Effector CD4-positive, alpha-beta T cell (primary cell): Measurements from ENCODE around the gene PDE1C.

Source experiments
- DNase-seq: peaks from one replicate; pipeline ENCODE4 v3.0.0-alpha.2; 2020

Gene PDE1C

DNA sequence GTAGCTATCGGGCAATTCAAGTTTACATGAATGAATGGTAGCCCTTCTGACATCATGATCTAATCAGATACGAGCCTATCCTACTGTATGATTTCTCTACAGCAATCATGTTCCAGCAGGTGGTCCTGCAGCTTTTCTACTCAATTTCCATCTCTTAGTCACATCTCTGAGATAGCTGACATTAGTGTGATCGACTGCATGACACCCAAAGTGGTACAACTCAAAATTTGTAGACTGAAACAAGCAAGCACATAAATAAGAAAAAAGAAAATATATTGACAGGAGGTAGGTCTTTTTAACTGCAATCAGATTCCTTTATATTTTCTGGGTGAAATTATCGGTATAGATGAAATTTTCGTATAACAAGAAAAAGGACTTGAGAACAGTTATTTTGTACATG is 251.2 kb downstream of the PDE1C start:
- DNase-seq, result no peak

DNA sequence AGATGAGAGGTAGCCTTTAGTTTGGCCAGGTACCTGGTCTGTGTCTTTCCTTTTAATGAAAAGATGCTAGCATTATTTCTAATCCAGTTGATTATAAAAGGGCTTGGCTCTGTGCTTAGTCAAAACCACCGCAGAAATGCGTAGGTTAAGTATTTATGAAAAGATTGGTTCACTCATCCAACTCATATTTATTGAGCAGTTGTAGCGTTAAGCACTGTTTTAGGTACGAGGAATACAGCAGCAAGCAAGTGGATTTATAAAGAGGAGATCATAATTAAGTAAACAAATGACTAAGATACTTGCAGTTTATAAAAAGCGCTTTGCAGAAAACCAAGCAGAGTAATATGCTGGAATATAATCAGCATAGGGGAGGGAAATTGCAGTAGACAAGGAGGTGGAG is 253.4 kb downstream of the PDE1C start:
- DNase-seq, result no peak

DNA sequence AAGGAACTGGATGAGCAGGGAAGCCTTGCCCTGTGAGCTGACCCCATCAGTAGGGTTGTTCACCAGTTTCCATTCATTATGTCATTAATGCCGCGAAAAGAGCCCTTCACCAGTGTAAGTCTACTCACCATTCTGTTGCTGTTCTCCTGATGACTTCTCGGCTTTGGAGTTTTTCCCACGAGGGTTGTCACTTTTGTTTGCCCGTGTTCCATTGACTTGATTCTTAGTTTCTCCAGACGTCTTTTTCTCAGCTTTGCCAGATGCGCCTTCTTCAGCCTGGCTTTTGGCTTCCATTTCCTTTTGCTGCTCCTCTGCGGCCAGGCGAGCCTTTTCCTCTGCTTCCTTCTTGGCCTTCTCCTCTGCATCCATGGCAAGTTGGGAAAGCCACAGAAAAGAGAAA is 254.4 kb downstream of the PDE1C start:
- no peak for DNase-seq

DNA sequence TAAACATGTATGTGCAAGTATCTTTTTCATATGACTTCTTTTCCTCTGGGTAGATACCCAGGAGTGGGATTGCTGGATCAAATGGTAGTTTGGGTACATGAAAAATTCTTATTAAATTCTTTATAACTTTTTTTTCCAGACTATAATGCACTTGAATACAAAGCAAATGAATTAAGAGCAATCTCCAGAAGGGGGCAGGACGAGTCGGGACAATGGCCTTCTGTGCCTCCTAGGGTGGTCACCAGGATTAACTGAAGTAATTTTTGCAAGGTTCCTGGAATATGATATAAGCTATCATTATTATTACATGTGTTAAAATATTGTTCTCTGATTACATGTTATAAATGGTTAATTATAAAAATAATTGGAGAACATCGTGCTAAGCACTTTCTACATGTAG is 256.0 kb downstream of the PDE1C start:
- DNase-seq, result no peak

DNA sequence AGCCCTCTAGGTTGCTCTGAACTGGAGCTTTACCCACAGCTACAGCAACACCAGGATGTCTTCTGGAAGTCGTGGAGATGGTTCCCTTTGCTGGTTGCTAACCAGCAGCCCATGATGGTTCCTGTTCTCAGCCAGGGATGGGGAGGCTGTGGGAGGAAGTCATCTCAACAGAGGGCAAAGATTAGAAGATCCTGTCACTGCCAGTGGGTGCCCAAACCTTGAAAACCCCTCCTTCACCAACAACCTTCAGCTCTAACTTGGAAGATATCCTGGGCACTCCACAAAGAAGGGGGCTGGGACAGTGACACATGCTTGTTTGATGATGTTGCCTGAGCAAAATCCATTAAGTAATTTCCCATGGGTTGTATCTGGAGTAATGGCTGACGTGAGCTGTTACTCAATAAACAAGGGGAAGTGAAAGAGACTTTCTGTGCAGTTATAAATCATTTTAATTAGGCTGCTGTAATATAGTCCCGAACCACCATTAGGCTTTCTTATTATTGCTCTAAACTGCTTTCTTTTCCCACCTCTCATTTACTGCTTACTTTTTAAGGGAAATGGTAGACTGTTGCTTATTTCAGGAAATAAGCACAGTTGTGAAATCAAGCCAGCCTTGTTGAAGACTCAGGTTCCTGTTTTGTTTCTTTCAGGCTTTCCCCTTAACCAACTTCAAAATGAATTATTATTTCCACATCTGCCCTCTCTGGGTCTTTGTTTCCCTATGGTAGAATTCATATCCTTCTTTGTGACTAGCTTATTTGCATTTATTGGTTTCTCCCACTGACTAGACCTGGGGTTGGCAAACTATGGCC is 258.4 kb downstream of the PDE1C start:
- no peak for DNase-seq

DNA sequence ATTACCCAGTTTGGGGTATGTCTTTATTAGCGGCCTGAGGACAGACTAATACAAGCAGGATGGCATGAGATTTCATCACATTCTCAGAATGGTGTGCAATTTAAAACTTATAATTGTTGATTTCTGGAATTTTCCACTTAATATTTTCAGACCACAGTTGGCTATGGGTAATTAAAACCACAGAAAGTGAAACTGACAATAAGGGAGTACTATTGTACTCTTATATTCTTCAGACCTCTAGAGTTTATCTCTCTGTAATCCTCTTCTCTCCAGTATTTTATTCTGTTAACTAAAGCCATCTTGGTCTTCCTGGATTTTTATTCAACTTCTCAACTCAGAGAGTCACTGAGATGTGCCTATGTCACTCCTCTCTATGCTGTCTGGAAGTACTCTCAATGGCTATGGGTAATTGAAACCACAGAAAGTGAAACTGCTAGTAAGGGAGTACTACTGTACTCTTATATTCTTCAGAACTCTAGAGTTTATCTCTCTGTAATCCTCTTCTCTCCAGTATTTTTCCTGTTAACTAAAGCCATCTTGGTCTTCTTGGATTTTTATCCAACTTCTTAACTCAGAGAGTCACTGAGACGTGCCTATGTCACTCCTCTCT is 264.9 kb downstream of the PDE1C start:
- DNase-seq, result no peak

DNA sequence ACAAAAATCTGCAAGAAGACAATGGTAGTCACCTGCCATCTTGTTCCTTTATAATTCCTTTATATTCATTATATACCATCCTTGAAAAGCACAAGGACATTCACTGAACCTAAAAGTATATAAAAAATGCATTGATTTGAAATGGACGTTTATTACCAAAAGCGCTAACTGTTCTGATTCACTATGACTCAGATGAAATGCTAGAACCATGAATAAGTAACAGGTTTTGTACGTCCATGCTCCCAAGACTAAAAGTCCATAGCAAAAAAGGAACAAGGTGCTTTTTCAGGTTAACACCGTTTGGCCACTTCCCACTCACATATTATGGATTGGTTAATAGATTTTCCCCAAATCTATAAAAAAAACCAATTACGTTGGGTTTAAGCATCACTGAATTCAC is 273.8 kb downstream of the PDE1C start:
- no peak for DNase-seq

DNA sequence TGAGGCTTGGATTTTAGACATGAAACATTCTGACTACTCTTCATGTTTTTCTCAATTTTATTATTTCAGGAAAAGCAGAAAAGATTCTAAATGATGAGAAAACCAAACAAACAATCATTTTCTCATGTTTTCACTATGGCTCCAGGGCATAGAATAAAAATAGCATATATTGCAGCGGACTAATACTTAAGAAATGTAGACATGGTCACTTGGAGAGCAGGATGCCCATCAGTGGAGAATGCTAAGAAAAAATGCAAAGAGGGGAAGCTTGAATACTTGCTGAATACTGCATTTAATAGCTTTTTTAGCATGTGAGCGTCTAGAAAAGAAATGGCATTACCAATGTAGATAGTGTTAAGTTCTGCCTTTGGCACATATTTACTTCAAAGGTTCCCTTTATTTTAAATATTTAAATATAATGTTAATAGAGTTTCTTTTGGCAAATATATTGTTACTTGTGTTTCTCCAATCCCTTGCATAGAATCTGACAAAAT is 275.3 kb downstream of the PDE1C start:
- DNase-seq, result no peak

DNA sequence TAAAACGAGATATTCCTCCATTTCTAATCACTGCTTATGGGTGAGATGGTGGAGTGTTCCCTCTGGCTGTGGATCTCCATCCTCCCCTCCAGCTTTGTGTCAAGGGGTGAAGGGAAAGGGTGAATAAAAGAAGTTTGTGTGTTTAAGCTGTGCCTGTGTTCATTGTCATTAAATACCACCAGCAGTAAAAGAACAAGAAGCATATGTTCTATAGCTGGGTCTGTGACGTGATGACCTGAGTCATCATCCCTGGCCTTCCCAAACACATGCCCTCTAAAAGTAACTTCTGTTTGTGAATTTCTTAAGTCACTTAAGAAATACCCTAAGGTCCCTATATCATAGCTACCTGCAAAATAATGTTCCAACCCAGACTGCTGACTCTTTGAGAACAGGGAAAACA is 278.3 kb downstream of the PDE1C start:
- DNase-seq, result no peak

DNA sequence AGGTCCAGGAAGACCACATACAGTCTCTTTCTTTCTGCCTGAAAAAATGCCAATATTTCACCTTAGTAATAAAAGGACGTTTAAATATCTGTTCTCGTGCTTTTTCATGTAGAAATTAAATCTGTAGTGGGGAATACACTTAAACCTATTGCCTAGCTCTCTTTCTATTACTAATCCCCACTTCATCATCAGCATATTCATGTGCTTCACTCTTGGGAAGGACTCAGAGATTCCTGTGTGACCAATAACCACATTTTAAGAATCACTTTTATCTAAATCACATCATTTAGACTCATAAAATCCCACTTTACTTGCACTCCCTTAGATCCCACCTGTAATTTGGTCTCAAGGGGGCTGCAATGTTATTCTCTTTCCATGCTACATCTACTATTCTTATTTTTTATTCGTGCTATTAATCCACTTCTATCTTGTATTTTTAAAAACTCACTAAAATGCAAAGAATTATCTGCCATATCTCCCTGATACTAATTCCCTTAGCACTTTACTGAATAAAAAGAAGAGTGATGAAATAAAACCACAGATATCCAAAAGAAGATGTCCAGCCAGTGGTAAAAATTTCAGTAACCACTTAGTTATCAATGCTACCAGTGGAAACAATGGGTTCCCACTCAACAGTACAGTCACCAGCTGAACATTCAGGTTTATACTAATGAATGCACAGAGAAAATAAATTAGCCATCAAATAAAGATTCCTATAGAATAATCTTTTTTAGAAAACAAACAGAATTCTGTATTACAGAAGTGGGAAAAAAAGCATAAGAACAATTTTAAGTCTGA is 281.1 kb downstream of the PDE1C start:
- DNase-seq, result no peak

DNA sequence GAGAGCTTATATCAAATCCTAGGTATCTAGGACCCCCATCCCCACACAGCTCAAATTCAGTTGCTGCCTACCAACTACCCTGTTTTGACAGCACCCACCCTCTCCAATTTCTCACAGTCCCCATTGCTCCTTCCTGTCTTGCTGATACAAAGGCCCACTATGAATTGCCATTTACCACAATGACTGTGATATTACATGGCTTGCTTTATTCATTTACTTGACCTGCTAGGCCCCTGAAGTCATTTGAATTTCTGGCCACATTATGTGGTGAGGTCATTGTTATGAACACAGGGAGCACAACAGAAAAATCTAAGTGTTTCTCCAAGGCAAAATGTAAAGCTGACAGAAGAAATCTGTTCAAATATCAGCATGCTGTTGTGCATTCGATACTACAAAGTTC is 281.8 kb downstream of the PDE1C start:
- DNase-seq, result no peak

DNA sequence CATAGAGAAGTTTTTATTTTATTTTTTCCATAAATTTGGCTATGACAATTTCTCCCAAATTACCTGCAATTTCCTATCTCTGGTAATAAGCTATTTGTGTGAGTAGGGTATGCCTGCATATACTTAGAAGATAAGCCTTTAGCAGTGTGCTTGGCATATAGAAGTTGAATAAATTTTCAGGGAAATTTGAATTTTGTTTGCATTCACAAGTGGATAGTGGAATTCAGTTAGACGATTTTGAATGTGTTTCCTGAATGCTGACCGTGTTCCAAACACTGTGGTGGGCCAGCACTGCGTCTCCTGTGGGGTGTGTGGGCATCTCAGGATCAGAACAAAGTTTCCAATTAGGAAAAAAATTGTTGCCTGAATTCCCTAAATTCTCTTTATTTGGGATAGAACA is 283.9 kb downstream of the PDE1C start:
- no peak for DNase-seq

DNA sequence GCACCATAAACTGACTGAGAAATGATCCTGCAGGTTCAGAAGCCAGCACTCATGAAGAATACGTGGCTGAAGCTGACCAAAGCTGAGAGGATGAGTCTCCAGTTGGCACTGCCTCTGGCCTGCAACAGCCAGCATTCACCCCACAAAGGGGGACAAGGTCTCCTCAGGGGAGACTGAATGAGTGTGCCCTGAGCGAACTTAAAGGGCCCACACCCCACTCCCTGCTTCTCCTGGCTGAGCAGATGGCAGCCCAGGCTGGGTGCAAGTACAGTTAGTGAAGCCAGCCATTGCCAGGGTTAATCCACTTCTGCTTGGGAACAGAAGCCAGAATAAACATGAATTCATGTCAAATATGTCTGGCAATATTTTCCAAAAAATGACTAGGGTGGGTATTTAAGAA is 285.1 kb downstream of the PDE1C start:
- no peak for DNase-seq

DNA sequence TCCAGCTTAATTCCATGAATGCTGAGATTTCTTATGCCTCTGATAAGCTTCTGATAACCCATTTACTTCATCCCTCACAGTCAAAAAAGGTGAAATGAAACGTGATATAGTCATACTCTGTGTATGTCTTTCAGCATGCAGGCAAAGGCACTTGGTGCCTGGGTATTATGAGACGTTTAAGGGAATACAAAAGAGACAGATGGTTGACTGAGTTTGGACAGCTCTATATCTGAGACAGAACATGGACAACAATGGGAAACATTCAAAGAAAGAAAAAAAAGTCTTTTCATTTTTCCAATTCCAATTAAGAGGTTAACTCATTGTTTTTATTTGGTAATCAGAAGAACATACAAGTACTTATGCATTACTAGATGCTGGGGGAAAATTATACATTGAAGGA is 287.0 kb downstream of the PDE1C start:
- DNase-seq, result no peak

DNA sequence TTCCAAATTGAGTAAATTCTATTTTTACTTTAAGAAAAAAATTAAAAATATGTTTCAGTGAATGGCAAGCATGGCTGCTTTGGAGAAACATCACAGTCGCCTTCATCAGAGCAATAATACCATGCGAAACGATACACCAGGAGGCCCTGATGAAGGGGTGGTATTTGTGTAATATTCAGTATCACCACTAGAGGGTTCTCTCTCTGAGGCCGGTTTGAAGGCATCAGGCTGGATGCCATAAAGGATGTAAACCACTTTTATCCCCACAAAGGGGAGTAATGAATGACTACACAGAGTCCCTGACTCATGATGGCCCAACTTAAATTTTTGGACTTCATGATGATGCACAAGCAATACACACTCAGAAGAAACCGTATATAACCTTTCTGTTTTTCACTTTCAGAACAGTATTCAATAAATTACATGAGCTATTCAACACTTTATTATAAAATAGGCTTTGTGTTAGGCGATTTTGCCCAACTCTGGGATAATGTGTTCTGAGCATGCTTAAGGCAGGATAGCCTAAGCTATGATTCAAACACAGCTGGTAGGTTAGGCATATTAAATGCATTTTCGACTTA is 287.7 kb downstream of the PDE1C start:
- DNase-seq, result no peak

DNA sequence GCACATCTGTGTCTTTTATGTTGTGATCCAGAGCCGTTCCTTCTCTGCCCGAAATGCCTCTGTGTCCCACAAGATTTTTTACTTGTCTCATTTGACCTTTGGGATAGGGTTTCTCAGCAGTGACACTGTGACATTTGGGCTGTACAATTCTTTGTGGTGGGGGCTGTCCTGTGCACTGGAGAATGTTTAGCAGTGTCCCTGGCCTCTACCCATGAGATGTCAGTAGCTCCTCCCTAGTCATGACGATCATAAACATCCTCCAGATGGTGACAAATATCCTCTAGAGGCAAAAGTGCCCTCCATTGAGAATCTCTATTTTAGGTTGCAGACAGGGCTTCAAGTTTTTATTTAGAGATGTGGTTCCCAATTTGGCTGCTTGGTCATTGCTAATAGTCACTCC is 291.9 kb downstream of the PDE1C start:
- no peak for DNase-seq

DNA sequence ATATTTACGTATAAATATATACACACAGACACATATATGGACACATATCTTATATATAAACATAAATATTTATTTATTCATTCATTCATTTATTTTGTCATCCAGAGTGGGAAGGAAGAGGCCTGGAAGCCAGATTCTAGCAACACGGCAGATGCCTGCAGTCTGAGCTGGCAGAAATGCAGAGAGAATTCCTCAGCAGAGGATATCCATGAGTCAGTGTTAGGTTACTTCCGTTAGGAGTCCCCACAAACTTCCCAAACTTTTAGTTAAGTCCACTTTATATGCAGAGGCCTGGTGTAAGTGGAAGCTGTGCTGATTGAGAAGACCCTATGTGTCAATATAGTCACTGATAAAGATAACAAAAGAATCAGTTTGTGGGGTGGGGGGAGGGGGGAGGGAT is 293.6 kb downstream of the PDE1C start:
- DNase-seq, result no peak

DNA sequence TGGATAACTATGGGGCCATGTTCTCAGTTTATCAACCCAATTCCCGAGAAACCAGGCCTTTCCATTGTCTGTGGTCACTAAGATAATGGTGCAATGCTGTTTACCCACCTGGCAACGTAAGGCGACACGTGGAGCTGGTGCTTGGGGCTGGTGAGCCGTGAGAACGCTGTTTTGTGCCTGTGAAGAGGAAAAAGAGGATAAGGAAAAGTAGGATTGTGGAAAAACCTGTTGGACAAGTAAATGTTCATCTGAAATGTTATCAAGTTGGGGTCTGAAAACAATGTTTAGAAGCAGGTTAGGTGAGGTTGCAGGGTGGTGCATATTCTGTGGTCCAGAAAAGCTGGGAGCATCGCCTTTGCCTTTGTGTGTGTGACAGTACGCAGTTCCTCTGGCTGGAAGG is 294.7 kb downstream of the PDE1C start:
- DNase-seq, result no peak

DNA sequence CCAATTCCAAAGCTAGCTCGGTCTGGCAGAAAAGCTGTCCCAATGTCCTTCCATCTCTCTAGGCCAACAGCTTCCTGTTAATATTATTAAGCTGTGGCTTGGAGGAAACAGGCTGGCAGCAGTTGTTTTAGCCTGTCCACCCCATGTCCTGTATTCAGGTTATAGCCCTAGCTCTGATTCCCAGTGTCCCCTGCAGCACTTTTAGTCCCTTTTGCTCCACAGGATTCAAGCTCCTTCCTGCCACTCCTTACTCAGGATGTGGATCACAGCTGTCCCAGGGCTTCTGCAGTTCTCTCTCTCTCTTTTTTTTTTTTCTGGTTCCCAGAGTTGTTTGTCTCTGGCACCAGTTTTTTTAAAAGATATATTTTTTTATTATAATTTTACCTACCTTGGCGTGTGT is 298.0 kb downstream of the PDE1C start:
- no peak for DNase-seq

DNA sequence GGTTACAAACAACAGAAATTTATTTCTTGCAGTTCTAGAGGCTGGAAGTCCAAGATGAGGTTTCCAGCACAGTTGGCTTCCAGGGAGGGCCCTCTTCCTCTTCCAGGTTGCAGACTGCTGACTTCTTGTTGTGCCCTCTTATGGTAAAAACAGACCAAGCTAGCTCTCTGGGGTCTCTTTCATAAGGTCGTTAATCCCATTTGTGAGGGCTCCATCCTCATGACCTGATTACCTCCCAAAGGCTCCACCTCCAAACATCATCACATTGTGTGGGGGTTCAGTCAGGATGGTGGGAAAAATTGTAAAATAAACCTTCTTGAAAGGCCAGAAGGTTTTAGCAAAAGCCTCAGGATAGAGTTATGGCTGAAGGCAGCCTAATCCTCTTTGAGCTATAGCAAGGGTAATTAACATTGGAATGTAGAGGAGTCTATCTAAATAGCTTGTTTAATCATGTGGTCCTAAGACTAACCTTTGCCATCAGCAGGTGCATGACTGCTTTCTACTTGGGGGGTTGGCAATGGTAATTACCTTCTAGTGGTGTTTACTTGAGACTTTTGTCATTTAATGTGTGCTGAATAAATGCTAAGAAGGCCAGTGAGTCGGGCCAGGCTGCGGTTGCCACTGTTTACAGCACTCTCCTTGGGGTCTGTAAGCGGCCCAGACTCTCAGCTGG is 302.4 kb downstream of the PDE1C start:
- no peak for DNase-seq

DNA sequence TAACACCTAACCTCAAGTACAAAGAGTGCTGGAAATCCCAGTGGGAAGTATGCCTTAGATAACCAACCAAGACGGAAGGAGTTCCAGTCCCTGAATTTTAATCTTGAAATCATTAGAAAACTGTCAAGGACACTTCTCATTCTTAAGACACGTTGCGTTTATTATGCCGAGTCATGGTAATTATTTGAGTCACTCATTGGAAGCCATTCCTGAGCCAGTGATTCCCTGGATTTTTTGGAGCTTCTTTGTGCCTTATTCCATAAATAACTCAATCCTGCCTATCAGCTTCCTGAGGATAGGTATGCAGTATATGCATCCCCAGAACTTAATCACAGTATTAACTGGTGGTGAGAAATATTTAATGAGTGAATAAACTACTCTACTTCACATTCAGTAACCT is 305.7 kb downstream of the PDE1C start:
- no peak for DNase-seq

DNA sequence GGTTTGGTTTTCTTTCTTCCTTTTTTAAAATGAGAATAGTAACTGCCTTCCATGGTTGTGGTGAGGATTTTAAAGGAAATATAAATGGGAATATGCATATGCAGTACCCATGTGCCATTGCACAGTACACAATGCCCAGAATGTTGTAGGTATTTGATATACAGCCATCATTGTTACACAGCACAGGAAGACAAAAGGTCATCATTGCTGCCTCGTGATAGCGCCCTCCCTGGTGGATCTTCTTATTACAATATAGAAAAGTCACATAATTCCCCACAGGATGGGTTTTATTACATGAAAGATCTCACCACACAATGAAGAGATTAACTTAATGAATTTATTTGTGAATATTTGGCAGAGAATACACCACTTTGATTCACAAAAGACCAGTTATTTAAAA is 306.7 kb downstream of the PDE1C start:
- no peak for DNase-seq

DNA sequence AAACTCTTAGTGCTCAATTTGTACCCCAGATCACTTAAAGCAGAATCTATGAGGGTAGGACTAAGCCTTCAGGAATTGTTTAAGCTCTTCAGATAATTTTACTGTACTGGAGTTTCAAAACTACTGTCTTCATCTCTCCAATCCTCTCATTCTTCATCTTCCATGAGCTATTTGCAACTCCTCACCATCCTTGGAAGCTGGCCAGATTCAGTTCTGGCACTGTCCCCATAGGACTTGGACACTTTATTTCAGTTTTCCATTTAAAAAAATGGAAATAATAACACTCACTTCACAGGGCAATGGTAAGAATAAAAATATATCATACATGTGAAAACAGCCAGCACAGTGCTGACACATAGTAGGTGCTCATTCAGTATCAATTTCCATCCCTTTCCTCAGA is 308.6 kb downstream of the PDE1C start:
- DNase-seq, result no peak
